Measurements from ENCODE around the gene WIPF1. TPM values are rescaled to one million over a fixed set of nuclear protein-coding genes. Genes with fewer than 3 reads are reported as not detected.

WIPF1 gene
- total RNA-seq, 1 donor from 2014 or later = 20.1 TPM

- DNase-seq (ENCODE audit: low read depth, low spot score) = no peak
- Mint-ChIP-seq H3K9me3 (peaks cover 4% of the 10 kb centered on the region), H3K27me3 (ENCODE audit: low read depth) (no peaks in the 10 kb centered on the region), H3K4me3 (no peak overlapping the region), H3K27ac (ENCODE audit: unreplicated experiment) (no peak overlapping the region), H3K36me3 (ENCODE audit: low read depth) (peaks cover 11% of the 10 kb centered on the region), H3K4me1 (peaks cover 4% of the 10 kb centered on the region)
- TF ChIP-seq CTCF (conservative IDR thresholded peaks at IDR 0.05) = no peak
Measured at GRCh38 chr2:174636987-174637386, 39.4 kb upstream of the WIPF1 start.

GRCh38 chr2:174635776-174636404 is 38.3 kb upstream of the WIPF1 start:
- no peak for DNase-seq (ENCODE audit: low read depth, low spot score)
- peaks cover 4% of the 10 kb centered on the region for H3K9me3 Mint-ChIP-seq
- H3K27me3 Mint-ChIP-seq (ENCODE audit: low read depth) = no peaks in the 10 kb centered on the region
- H3K4me3 Mint-ChIP-seq = no peak overlapping the region
- TF ChIP-seq CTCF (conservative IDR thresholded peaks at IDR 0.05) = no peak
- no peak overlapping the region for H3K27ac Mint-ChIP-seq (ENCODE audit: unreplicated experiment)
- peaks cover 5% of the 10 kb centered on the region for H3K36me3 Mint-ChIP-seq (ENCODE audit: low read depth)
- H3K4me1 Mint-ChIP-seq = peaks cover 4% of the 10 kb centered on the region

GRCh38 chr2:174635015-174635593 is 37.5 kb upstream of the WIPF1 start:
- no peaks in the 10 kb centered on the region for H3K27me3 Mint-ChIP-seq (ENCODE audit: low read depth)
- no peak for TF ChIP-seq CTCF (conservative IDR thresholded peaks at IDR 0.05)
- peaks cover 4% of the 10 kb centered on the region for H3K9me3 Mint-ChIP-seq
- H3K4me3 Mint-ChIP-seq = no peak overlapping the region
- H3K36me3 Mint-ChIP-seq (ENCODE audit: low read depth) = peaks cover 5% of the 10 kb centered on the region
- H3K4me1 Mint-ChIP-seq = peaks cover 4% of the 10 kb centered on the region
- H3K27ac Mint-ChIP-seq (ENCODE audit: unreplicated experiment) = no peak overlapping the region
- no peak for DNase-seq (ENCODE audit: low read depth, low spot score)

- Mint-ChIP-seq H3K27me3 (ENCODE audit: low read depth) (no peaks in the 10 kb centered on the region), H3K27ac (ENCODE audit: unreplicated experiment) (no peak overlapping the region), H3K4me3 (no peak overlapping the region), H3K36me3 (ENCODE audit: low read depth) (peaks cover 3% of the 10 kb centered on the region), H3K9me3 (peaks cover 4% of the 10 kb centered on the region), H3K4me1 (peaks cover 4% of the 10 kb centered on the region)
- TF ChIP-seq CTCF (conservative IDR thresholded peaks at IDR 0.05) = no peak
- no peak for DNase-seq (ENCODE audit: low read depth, low spot score)
Measured at GRCh38 chr2:174634130-174635014, 36.8 kb upstream of the WIPF1 start.

- H3K4me3 Mint-ChIP-seq = no peak overlapping the region
- no peak for DNase-seq (ENCODE audit: low read depth, low spot score)
Measured at GRCh38 chr2:174633623-174633930, 36.0 kb upstream of the WIPF1 start.

More at GRCh38 chr2:174633623-174633930, 36.0 kb upstream of the WIPF1 start:
- H3K27me3 Mint-ChIP-seq (ENCODE audit: low read depth) = no peaks in the 10 kb centered on the region
- peaks cover 1% of the 10 kb centered on the region for H3K9me3 Mint-ChIP-seq
- no peak for TF ChIP-seq CTCF (conservative IDR thresholded peaks at IDR 0.05)
- peak overlapping the region; percentile 38 for H3K27ac Mint-ChIP-seq (ENCODE audit: unreplicated experiment)
- H3K36me3 Mint-ChIP-seq (ENCODE audit: low read depth) = peaks cover 3% of the 10 kb centered on the region
- peaks cover 4% of the 10 kb centered on the region for H3K4me1 Mint-ChIP-seq
